HG02678 (cell line): ENCODE results near the gene SUOX.
"Not testable (repeated sequence)": the region's sequence is repeated elsewhere in the genome, so short reads cannot be mapped to it uniquely, and the experiment has no call there.

ENCODE experiments used
- ATAC-seq: cut with Tn5 transposase; IDR thresholded peaks from one replicate; pipeline ENCODE4 v1.9.1; 2021; ENCODE audit warnings: mild to moderate bottlenecking, moderate library complexity; ENCODE audit not compliant: unreplicated experiment

Gene SUOX

GRCh38 chr12:56017181-56017580, 20.1 kb downstream of the SUOX start:
- no peak for ATAC-seq

DNA sequence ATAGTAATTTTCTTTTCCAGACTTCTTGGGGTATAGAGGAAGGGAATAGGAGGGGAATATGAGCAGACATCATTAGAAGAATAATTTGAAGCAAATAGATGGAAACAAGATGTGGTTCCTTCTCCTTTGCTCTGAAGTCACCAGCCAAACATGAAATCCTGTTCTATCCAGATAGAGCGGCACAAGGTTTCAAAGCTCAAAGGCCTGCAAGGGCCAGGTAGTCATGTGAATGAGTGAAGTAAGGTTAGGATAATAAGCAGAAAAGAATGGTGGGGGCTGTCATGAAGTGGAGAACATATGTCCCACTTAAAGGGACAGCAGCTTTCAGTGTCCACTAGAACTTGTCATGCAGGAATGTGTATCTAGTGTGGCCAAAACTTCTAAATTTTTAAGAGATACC, 21.3 kb downstream of the SUOX start:
- ATAC-seq = no peak

DNA sequence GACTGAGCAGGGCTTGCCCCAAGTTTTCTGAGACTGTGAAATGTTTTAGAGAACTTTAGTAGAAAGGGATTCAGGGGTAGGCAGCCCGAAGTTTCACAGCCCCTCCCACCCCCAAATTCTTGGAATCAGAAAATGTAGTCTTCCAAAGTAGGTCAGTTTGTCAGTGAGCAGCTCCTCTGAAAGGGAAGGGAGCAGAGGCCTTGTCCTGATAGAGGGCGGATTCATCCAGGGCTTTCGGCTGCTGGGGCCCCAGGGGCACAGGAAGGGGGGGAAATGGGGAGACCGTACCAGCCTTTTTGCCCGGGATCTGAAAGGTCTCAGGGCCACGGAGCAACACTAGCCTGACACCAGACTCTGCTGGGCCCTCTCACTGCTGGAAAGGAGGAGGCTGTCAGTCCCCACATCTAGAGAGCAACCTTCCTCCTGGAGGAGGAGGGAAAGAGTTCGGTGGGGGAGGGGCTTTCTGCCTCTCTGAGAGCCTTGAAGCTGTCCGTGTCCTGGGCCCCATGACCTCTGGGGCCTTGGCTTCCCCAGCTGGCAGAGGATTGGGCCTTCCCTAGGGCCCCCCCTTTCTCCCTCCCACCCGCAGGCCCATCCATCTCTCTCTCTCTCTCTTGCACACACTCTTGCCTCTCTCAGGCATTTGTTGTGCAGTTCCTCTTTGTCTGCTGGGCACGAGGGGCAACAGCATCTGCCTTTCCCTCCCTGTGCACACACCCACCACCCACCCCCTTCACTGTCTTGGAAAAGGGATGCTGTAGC, 23.5 kb downstream of the SUOX start, which contains the start of gene IKZF4:
IKZF4 (plus strand) TSS at position 621 of the 762 bp plus-strand sequence. CDS start 451 bp downstream, outside the sequence.
- no peak for ATAC-seq

DNA sequence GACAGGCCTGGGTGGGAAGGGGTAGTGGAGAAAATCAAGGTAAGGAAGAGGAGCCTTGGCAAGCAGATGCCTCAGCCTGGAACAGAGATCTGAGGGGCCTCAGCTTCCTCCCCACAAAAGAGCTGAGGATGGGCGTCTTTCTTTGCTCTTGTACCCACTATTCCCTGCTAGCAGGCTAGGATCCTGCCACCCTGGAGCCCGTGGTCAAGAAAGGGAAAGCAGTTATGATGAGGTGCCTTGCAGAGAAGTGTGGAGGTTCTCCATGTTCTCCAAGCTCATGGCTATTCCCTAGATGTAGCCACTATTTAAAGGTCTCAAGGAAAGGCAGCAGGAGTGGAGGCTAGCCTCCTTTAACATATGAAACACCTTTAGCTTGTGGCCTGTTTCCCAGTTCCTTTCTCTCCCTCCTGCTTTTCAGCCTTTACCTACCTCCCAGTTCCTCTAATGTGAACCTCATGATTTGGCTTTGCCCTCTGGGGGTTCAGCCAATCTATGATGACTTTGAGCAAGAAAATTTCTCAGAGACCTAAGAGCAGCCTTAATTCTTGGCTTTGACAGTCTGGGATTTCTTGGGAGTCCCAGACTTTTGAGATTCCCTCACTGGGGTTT, 24.9 kb downstream of the SUOX start:
- no peak for ATAC-seq

GRCh38 chr12:56028511-56029165, 31.6 kb downstream of the SUOX start:
- ATAC-seq = no peak

DNA sequence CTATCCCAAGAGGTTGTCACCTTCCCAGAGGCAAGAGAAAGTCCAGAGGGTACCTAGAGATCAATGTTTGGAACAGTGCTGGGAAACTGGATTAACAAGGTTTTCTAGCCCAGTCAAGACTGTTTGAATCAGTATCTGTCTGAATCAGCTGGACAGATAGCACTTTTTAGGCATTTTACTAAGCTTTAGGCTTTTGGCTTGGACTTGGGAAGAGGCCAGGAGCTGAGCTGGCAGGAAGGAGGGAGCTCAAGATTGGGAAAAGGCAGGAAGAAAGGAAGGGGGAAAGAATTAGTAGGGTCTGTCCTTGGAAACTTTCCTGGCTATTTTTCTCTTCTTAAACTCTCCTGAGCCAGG, 32.1 kb downstream of the SUOX start:
- no peak for ATAC-seq

DNA sequence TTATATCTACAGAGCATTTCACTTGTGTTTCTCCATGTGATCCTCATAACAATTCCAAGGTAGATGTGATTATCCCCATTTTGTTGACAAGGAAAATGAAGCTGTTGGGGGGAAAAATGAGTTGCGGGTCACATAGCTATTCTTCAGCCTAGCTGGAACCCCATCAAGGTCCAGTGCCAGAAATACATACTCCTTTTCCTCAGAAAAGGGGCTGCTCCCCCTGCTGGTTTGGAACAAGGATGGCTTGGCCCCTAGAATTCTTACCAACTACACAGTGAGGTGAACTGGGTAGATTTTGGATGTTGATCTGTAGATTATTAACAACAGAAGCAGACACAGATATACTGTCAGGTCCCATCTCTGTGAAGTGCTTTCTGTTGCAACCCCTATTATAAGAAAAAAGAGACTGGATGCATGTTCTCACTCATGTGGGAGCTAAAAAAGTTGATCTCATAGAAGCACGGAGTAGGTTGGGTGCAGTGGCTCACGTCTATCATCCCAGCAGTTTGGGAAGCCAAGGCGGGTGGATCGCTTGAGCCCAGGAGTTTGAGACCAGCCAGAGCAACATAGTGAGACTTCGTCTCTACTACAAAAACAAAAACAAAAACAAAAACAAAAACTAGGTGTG, 32.7 kb downstream of the SUOX start:
- no peak for ATAC-seq

DNA sequence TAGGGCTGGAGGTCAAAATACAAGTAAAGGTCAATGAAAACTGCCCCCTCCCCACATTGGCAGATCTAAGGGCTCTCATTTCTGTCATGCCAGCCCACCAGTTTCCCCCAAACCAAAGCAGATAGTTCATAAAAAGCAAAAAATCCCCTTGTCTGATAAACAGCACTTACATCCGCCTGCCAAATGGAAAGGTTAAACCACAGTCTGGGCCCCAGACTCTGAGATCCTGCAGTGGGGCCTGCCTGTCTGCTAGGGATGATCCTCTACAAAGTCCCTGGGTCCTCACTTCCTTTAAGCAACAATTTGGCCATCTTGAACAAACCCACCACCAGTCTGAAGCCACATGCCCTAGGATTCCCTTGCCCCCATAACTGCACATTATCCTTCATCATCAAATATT, 34.9 kb downstream of the SUOX start:
- ATAC-seq = no peak

DNA sequence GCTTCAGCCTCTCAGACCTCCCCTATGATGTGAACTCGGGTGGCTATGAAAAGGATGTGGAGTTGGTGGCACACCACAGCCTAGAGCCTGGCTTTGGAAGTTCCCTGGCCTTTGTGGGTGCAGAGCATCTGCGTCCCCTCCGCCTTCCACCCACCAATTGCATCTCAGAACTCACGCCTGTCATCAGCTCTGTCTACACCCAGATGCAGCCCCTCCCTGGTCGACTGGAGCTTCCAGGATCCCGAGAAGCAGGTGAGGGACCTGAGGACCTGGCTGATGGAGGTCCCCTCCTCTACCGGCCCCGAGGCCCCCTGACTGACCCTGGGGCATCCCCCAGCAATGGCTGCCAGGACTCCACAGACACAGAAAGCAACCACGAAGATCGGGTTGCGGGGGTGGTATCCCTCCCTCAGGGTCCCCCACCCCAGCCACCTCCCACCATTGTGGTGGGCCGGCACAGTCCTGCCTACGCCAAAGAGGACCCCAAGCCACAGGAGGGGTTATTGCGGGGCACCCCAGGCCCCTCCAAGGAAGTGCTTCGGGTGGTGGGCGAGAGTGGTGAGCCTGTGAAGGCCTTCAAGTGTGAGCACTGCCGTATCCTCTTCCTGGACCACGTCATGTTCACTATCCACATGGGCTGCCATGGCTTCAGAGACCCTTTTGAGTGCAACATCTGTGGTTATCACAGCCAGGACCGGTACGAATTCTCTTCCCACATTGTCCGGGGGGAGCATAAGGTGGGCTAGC, 37.7 kb downstream of the SUOX start:
- no peak for ATAC-seq

DNA sequence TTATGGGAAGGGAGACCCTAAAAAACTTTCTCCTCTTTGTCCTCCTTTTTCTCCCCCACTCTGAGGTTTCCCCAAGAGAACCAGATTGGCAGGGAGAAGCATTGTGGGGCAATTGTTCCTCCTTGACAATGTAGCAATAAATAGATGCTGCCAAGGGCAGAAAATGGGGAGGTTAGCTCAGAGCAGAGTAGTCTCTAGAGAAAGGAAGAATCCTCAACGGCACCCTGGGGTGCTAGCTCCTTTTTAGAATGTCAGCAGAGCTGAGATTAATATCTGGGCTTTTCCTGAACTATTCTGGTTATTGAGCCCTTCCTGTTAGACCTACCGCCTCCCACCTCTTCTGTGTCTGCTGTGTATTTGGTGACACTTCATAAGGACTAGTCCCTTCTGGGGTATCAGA, 40.1 kb downstream of the SUOX start:
- ATAC-seq = no peak

DNA sequence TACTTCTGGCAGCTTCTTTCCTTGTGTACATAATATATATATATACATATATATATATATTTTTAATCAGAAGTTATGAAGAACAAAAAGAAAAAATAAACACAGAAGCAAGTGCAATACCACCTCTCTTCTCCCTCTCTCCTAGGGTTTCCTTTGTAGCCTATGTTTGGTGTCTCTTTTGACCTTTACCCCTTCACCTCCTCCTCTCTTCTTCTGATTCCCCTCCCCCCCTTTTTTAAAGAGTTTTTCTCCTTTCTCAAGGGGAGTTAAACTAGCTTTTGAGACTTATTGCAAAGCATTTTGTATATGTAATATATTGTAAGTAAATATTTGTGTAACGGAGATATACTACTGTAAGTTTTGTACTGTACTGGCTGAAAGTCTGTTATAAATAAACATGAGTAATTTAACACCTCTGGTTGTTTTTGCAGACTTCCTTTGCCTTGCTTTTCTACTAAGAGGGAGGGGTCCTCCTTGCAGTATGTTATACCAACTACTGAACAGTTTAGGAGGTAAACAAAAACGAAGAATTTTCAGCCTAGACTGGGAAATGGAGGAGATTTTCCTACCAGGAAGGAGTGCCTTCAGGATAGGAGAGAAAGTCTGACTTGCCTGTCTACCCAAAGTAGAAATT, 41.1 kb downstream of the SUOX start:
- ATAC-seq = no peak

DNA sequence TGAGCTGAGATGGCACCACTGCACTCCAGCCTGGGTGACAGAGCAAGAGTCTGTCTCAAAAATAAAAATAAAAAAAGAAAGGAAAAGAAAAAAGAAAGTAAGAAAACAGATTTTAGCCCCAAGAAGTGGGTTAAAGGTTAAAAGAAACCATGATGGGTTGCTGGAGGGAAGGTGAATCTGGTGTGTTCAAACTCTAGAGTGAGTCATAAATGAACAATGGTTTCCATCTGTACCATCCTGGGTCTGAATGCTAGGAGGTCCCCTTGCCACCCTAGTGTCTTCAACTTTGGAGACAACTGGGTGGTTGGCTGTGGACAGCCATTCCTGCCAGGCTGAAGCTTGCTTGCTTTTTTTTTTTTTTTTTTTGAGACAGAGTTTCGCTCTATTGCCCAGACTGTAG, 43.1 kb downstream of the SUOX start:
- no peak for ATAC-seq

- ATAC-seq = no peak
These were observed 44.0 kb downstream of the SUOX start for GRCh38 chr12:56040963-56041551.

DNA sequence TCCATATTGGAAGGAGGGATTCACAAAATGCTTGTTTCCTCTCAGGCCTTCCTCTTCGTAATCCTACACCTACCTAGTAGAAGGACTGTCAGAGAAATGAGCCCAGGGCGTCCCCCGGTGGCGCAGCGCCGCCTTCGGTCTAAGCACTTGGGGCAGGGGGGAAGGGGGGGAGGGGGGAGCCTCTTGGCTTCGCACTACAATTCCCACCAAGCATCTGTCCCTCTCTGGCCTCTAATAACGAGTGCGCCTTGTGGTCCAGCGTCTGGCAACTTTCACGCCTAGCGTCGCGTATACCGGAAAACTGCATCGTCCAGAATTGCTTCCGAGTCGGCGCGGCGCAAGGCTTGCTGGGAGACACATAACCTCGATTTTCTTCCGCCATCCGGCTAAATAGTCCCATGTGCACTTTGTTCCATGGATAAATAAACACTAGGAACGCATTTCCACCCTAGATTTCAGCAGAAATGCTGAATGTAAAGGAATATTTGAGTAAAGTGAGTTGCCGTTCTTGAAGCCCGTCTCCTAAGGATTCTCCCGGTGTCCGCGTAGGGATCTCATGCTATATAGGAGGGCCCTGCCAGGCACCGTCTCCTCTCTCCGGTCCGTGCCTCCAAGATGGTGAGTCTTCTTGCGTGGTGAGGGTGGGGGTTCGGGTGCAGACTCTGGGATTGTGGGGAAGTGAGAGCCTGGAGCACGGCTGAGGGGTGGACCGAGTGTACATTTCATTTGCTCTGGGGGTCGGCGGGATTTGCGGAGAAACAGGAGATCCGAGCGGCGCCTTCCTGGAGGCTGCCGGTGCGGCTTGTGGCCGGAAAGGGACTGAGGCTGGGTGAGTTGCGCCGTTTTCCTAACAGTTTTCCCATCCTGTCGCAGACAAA, 44.7 kb downstream of the SUOX start, which contains the start of gene RPS26:
RPS26 (plus strand) TSS at position 367 of the 878 bp plus-strand sequence; CDS start at position 616, 249 bp downstream.
- peak; percentile 95 for ATAC-seq

- ATAC-seq = not testable (repeated sequence)
These were observed 45.3 kb downstream of the SUOX start for GRCh38 chr12:56042430-56042813.

GRCh38 chr12:56042843-56043242, 45.8 kb downstream of the SUOX start:
- ATAC-seq = no peak

DNA sequence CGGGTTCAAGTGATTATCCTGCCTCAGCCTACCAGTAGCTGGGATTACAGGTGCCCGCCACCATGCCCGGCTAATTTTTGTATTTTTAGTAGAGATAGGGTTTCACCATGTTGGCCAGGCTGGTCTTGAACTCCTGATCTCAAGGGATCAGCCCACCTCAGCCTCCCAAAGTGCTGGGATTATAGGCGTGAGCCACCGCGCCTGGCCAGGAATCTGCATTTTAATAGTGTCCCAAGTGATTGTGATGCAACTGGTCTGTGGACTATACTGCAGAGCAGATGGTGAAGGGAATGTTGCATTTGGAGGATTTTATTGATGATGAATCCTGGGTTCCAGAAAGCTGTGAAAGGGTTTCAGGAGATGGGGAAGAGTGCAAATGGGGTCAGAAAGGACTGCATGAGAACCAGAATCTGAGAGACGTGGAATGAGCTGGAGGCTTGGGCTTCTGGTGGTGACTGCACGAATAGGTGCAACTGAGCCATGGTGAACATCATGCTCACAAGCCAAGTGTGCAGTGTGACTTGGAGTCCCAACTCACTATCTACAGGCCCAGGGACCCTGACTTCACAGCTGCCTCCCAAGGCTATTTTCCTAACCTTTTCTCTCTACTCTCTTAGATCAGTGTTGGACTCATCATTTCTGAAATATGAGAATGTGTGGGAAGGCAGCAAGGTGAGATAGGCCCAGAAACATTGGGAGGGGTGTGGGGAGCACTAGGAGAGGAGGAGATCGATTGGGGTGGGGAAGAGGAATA, 49.1 kb downstream of the SUOX start:
- ATAC-seq = no peak

DNA sequence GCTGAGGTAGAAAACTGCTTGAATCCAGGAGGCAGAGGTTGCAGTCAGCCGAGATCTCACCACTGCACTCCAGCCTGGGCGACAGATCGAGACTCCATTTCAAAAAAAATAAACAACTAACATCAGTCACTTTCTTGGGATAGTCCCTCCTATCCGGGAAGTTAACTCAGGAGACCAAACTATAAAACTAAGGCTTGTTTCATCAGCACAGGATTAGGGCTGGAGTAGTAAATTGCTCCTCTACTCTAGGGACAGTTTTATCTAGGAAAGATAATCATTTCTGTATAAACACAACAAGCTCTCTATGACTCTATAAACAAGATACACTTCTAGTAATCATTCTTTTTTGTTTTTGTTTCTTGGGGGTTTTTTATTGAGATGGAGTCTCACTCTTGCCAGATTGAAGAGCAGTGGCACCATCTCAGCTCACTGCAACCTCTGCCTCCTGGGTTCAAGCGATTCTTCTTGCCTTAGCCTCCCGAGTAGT, 56.4 kb downstream of the SUOX start:
- no peak for ATAC-seq
